ENCODE results near the gene NOX5. TPM values are rescaled to one million over a fixed set of nuclear protein-coding genes. Genes with fewer than 3 reads are reported as not detected.

NOX5 gene
- total and polyA plus RNA-seq, 2 experiments from 2014 or later = 0.12 to 0.39 TPM

DNA sequence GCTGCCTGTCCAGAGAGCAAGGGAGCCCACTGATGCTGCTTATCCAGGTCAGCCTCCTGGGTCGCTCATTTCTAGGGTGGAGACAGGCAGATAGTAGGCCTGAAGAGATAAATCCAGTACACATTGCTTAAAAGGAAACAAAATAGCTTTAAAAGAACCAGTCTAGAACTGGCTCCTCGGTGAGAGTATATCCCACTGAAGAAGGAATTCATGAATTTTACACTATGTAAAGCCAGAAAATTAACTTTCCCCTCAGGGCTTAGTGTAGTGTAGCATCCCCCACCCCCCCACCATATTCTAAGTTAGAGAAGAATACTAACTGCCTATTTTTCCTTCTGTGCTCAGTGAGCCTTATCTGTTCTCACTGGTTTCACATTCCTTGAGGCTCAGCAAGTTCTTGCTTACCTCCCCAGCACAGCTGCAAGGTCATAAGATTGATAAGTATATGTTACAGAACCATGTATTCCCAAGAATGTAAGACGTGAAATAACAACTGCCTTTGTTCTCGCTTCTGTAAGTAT lies 30.5 kb upstream of the NOX5 start:
- no peak overlapping the region for H3K4me3 ChIP-seq
- H3K4me1 ChIP-seq (ENCODE audit: low read depth) = peaks cover 37% of the 10 kb centered on the region
- no peaks in the 10 kb centered on the region for H3K9me3 ChIP-seq (ENCODE audit: low read depth)
- no peaks in the 10 kb centered on the region for H3K27me3 ChIP-seq
- H3K36me3 ChIP-seq = no peaks in the 10 kb centered on the region
- peak overlapping the region; percentile 37 for H3K27ac ChIP-seq
- DNase-seq (ENCODE audit: low read depth in 1 of 2, low spot score in 1 of 2) = peak; percentile 26 to 57
- TF ChIP-seq, protein P1, sequence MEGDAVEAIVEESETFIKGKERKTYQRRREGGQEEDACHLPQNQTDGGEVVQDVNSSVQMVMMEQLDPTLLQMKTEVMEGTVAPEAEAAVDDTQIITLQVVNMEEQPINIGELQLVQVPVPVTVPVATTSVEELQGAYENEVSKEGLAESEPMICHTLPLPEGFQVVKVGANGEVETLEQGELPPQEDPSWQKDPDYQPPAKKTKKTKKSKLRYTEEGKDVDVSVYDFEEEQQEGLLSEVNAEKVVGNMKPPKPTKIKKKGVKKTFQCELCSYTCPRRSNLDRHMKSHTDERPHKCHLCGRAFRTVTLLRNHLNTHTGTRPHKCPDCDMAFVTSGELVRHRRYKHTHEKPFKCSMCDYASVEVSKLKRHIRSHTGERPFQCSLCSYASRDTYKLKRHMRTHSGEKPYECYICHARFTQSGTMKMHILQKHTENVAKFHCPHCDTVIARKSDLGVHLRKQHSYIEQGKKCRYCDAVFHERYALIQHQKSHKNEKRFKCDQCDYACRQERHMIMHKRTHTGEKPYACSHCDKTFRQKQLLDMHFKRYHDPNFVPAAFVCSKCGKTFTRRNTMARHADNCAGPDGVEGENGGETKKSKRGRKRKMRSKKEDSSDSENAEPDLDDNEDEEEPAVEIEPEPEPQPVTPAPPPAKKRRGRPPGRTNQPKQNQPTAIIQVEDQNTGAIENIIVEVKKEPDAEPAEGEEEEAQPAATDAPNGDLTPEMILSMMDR (IDR thresholded peaks at IDR 0.05; ENCODE audit: low read depth, low read length) = no peak

- no peaks in the 10 kb centered on the region for H3K9me3 ChIP-seq (ENCODE audit: low read depth)
Observed at GRCh38 chr15:68984586-68984985, 29.9 kb upstream of the NOX5 start.

DNA sequence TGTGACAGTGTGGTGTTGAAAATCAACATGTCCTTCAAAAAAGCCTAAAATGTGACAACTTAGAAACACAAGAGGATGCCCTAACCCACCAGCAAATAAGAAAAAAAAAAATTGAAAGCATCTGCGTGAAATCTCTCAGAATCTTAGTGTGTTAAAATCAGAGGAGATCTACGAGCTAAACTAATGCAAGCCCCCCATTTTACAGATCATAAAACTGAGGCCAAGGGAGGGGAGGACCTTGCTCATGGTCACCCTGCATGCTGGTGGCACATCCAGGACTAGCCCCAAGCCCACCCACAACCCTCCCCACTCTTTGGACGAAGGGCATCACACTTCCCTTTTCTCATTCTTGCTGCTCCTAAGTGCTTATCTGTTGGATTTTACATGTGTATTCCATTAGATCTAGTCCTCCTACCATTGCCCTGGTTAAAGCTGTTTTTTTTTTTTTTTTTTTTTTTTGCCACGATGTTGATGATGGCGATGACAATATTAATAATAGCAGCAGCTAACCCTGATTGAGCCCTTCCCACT lies 29.1 kb upstream of the NOX5 start:
- Histone ChIP-seq H3K36me3 (no peaks in the 10 kb centered on the region), H3K9me3 (ENCODE audit: low read depth) (no peaks in the 10 kb centered on the region)
- TF ChIP-seq, protein P1 (IDR thresholded peaks at IDR 0.05; ENCODE audit: low read depth, low read length) = no peak

More at GRCh38 chr15:68984586-68984985, 29.9 kb upstream of the NOX5 start:
- DNase-seq (ENCODE audit: low read depth in 1 of 2, low spot score in 1 of 2) = no peak
- TF ChIP-seq, protein P1 (IDR thresholded peaks at IDR 0.05; ENCODE audit: low read depth, low read length) = no peak
- H3K27me3 ChIP-seq = no peaks in the 10 kb centered on the region
- H3K27ac ChIP-seq = no peak overlapping the region
- H3K4me1 ChIP-seq (ENCODE audit: low read depth) = peaks cover 43% of the 10 kb centered on the region
- no peaks in the 10 kb centered on the region for H3K36me3 ChIP-seq
- H3K4me3 ChIP-seq = no peak overlapping the region

DNA sequence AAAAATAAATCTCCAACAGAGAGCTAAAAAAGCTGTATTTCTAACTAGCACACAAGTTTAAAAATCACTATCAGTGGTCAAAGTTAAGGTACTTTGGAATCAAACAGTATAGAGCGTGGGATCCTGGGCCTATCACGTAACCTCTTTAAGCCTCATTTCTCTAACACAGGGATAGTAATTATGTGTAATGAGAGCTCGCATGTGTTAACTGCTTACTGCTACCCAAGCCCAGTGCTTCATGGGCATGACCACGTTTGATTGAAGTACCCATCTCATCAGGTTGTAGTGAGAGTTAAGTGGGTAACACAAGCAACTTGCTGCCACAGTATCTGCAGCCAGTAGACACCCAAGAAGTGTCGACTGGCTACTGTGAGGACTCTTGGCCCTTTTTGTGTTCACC lies 28.2 kb upstream of the NOX5 start:
- TF ChIP-seq, protein P1 (IDR thresholded peaks at IDR 0.05; ENCODE audit: low read depth, low read length) = no peak
- no peaks in the 10 kb centered on the region for H3K27me3 ChIP-seq
- no peak for DNase-seq (ENCODE audit: low read depth in 1 of 2, low spot score in 1 of 2)

More for the DNA sequence above, 29.1 kb upstream of the NOX5 start:
- Histone ChIP-seq H3K4me1 (ENCODE audit: low read depth) (peaks cover 51% of the 10 kb centered on the region), H3K27me3 (no peaks in the 10 kb centered on the region), H3K27ac (no peak overlapping the region), H3K4me3 (no peak overlapping the region)
- no peak for DNase-seq (ENCODE audit: low read depth in 1 of 2, low spot score in 1 of 2)

DNA sequence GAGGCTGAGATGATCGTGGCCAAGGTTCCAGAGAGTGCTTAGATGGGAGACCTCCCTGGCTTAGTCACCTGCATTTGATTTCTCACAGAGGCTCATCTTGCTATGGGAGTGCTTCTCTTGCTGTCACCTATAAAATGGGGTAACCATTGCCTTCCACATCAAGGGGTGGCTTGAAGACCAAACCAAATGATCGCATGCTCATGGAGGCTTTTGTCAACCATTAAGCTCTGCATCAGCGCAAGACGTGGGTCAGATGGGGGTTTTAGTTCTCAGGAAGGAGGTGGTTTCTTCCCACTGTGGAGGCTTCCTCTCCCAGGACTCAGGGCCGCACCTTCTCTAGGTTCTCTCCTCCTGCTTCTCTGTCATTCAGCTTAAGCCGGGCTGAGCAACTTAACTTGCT lies 27.4 kb upstream of the NOX5 start:
- Histone ChIP-seq H3K9me3 (ENCODE audit: low read depth) (no peaks in the 10 kb centered on the region), H3K36me3 (no peaks in the 10 kb centered on the region), H3K4me3 (no peak overlapping the region), H3K27me3 (no peaks in the 10 kb centered on the region), H3K27ac (no peak overlapping the region), H3K4me1 (ENCODE audit: low read depth) (peaks cover 67% of the 10 kb centered on the region)
- TF ChIP-seq, protein P1 (IDR thresholded peaks at IDR 0.05; ENCODE audit: low read depth, low read length) = no peak
- DNase-seq (ENCODE audit: low read depth in 1 of 2, low spot score in 1 of 2) = no peak

More for the DNA sequence above, 28.2 kb upstream of the NOX5 start:
- Histone ChIP-seq H3K4me1 (ENCODE audit: low read depth) (peaks cover 60% of the 10 kb centered on the region), H3K36me3 (no peaks in the 10 kb centered on the region), H3K4me3 (no peak overlapping the region), H3K9me3 (ENCODE audit: low read depth) (no peaks in the 10 kb centered on the region), H3K27ac (peak overlapping the region; percentile 22)

All from cardiac muscle cell (in vitro differentiated cells and primary cell).